GM06990 (cell line): ENCODE measurements around the gene RABL6.

Experiments
- DNase-seq: peaks from one replicate; pipeline ENCODE4 v3.0.0-alpha.2; 2011; ENCODE audit not compliant: insufficient read length; ENCODE audit errors: extremely low read depth
- H3K27me3 ChIP-seq: replicated peaks from 2 replicates; pipeline ENCODE4 v1.6.0; 2011; ENCODE audit warnings: low read length; ENCODE audit not compliant: control insufficient read depth, insufficient read depth
- H3K36me3 ChIP-seq: 2 replicates; pipeline ENCODE4 v1.5.1; 2011; ENCODE audit warnings: low read length; ENCODE audit not compliant: control insufficient read depth, insufficient read depth
- H3K4me3 ChIP-seq: replicated peaks from 2 replicates; pipeline ENCODE4 v1.5.1; 2011; ENCODE audit warnings: low read depth, mild to moderate bottlenecking, control low read depth, low read length
- TF ChIP-seq, protein P1 (sequence below): IDR thresholded peaks from 2 replicates; pipeline ENCODE4 v1.5.1; 2011; ENCODE audit warnings: low read length, control low read depth, mild to moderate bottlenecking, inconsistent platforms; ENCODE audit not compliant: insufficient read depth, poor library complexity, severe bottlenecking

The RABL6 gene

GRCh38 chr9:136761545-136761981 lies 46.2 kb upstream of the RABL6 start:
- Histone ChIP-seq H3K4me3 (no peak overlapping the region), H3K36me3 (no peaks in the 10 kb centered on the region), H3K27me3 (no peaks in the 10 kb centered on the region)
- TF ChIP-seq, protein P1, sequence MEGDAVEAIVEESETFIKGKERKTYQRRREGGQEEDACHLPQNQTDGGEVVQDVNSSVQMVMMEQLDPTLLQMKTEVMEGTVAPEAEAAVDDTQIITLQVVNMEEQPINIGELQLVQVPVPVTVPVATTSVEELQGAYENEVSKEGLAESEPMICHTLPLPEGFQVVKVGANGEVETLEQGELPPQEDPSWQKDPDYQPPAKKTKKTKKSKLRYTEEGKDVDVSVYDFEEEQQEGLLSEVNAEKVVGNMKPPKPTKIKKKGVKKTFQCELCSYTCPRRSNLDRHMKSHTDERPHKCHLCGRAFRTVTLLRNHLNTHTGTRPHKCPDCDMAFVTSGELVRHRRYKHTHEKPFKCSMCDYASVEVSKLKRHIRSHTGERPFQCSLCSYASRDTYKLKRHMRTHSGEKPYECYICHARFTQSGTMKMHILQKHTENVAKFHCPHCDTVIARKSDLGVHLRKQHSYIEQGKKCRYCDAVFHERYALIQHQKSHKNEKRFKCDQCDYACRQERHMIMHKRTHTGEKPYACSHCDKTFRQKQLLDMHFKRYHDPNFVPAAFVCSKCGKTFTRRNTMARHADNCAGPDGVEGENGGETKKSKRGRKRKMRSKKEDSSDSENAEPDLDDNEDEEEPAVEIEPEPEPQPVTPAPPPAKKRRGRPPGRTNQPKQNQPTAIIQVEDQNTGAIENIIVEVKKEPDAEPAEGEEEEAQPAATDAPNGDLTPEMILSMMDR, result no peak
- no peak for DNase-seq

GRCh38 chr9:136762221-136762691 lies 45.5 kb upstream of the RABL6 start:
- Histone ChIP-seq H3K4me3 (no peak overlapping the region), H3K27me3 (no peaks in the 10 kb centered on the region), H3K36me3 (no peaks in the 10 kb centered on the region)
- DNase-seq, result no peak
- TF ChIP-seq, protein P1, result no peak

DNA sequence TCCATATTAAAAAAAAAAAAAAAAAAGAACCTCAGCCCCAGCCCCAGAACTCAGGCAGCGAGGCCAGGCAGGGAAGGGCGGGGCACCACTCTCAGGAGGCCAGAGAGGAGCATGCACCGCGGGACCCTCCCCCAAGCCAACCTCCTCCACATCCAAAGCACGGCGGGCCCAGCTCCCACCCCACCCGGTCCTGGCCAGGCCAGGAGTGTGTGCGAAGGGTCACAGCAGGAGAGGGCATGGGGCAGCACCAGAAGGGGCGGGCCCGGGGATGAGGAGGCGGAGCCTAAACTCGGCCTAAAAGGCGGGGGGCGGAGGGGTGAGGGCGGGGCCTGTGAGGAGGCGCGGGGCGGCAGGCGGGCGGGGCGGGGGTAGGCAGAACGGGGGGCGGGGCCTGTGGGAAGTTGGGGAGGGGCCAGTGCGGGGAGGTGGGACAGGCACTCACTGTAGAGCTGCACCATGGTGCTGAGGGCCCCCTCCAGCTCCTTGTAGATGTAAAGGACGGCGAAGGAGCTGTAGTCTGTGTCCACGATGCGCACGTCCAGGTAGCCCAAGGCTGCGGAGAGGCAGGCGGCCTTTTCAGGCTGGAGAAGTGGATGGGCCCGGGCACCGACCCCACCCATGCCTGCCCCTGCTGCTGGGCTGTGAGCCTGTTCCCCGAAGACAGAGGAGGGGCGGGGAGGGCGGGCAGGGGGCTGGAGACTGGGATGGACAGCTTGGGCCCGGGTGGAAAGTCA lies 44.7 kb upstream of the RABL6 start:
- TF ChIP-seq, protein P1, result no peak
- Histone ChIP-seq H3K4me3 (no peak overlapping the region), H3K27me3 (no peaks in the 10 kb centered on the region; the same call in 1 of the 2 replicates), H3K36me3 (no peaks in the 10 kb centered on the region)
- no peak for DNase-seq

- no peak overlapping the region for H3K4me3 ChIP-seq
Observed at GRCh38 chr9:136763649-136764035, 44.1 kb upstream of the RABL6 start.

DNA sequence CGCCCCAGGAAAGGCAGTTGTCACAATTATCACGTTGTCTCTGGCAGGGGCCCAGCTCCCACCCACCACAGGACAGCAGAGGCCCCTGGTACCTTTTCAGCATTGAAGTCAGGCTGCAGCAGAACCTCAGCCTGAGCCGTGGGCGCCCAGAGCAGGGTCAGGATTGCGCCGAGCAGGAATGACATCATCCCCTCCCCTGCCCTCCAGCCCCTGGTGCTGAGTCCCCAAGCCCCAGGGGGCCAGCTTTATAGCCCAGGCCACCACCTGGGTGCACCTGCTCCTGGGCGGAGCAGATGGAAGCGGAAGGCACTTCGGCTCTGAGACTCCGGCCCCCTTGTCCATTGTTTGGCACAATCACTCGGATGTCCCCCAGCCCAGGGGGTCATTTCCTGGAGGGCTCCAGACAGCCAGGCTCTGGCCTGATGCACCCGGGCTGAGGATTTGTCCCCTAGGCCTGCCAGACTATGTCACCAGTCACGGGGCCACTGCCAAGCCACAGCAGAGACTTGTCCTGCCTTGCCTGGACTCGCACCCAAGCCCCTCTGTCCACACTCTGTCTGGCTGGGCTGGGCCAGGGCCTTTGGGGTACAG lies 43.4 kb upstream of the RABL6 start, which contains the start of gene LCN15:
Gene LCN15 (minus strand): TSS at position 218 of the 591 bp plus-strand sequence. CDS start 30 bp downstream, at position 188.
- TF ChIP-seq, protein P1, result no peak
- Histone ChIP-seq H3K4me3 (no peak within 1 kb of the TSS), H3K36me3 (no peaks in the 10 kb centered on the region), H3K27me3 (no peaks in the 10 kb centered on the region; the same call in 1 of the 2 replicates)
- no peak for DNase-seq

More at GRCh38 chr9:136763649-136764035, 44.1 kb upstream of the RABL6 start:
- Histone ChIP-seq H3K36me3 (no peaks in the 10 kb centered on the region), H3K27me3 (no peaks in the 10 kb centered on the region; the same call in 1 of the 2 replicates)
- TF ChIP-seq, protein P1, result no peak
- DNase-seq, result no peak
